Inflammatory macrophage (primary cell): ENCODE data around the gene PDLIM1.
"Not testable (repeated sequence)": the region's sequence is repeated elsewhere in the genome, so short reads cannot be mapped to it uniquely, and the experiment has no call there.

ENCODE experiments used
- DNase-seq, 2 donors: peaks; one replicate each; pipeline ENCODE4 v3.0.0-alpha.2; 2020 to 2022

The PDLIM1 gene

DNA sequence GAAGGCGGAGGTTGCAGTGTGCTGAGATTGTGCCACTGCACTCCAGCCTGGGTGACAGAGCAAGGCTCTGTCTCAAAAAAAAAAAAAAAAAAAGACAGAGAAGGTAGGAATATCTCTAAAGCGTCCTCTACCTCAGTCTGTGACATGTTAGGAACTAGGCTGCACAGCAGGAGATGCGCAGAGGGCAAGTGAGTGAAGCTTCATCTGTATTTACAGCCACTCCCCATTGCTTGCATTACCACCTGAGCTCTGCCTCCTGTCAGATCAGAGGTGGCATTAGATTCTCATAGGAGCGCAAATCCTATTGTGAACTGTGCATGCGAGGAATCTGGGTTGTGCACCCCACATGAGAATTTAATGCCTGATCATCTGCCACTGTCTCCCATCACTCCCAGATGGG is 87.9 kb downstream of the PDLIM1 start:
- not testable (repeated sequence) for DNase-seq

GRCh38 chr10:95201736-95202135 is 89.1 kb downstream of the PDLIM1 start:
- no peak for DNase-seq

DNA sequence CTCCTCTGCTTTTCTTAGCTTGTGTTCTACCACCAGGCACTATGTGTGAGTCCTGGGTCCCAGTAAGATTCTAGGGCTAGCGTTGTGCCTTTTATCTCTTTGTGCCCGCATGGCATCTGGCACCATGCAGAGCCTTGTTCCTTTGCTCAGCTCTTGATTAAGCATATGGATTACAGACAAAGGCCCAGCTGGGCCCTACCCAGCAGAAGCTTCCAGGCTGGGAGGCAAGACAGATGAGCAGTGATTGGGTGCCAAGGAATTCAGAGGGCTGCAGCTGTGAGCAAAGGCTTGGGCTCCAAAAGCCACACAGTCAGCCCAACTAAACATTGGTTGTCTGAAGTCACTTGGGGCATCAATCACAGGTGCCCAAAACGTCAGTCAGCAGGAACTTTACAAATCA is 94.8 kb downstream of the PDLIM1 start:
- DNase-seq, result no peak

DNA sequence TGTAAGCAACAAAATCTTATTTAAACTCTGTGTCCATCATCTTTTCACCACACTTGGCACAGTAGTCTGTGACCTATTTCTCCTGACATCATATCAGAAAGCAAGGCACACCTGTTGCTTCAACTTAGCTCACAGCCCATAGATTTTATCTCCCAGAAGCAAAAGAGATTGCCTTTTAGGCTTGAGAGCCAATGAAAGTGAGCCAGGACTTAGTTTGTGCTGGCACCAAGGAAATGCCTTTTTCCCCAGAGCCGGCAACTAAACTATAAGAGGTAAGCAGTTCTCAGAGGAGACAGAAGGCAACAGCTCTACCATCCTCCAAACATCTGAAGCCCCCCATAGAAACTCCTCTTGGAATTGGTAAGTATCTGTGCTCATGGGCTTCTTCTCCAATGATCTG is 96.9 kb downstream of the PDLIM1 start, which contains the start of gene ACSM6:
TSS of gene ACSM6 (plus strand) at position 295 of the 400 bp plus-strand sequence. CDS start 248 bp downstream, outside the sequence.
- no peak for DNase-seq

- no peak for DNase-seq
Observed at GRCh38 chr10:95188593-95188992, 102.2 kb downstream of the PDLIM1 start.

DNA sequence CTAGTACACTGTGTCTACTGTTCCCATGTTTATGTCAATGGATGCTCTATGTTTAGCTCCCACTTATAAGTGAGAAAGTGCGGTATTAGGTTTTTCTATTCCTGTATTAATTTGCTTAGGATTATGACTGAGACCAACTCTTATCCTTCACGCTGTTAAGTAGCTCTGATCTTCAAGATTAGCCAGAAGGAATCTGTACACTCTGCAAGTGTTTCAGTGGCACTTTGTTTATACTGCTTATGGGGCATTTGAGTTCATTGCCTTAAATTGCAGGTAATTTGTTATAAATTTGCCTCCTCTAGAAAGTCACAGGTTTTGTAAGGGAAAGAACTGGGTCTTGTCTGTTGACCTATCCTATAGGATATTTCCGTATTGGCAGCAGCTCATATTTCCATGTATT is 103.2 kb downstream of the PDLIM1 start:
- no peak for DNase-seq
